ENCODE data around the gene RSPO1. TPM values are rescaled to one million over a fixed set of nuclear protein-coding genes. Genes with fewer than 3 reads are reported as not detected.

The RSPO1 gene
- total and polyA plus RNA-seq, 2 of the 4 experiments (the other 2 are of a cell fraction): not detected

DNA sequence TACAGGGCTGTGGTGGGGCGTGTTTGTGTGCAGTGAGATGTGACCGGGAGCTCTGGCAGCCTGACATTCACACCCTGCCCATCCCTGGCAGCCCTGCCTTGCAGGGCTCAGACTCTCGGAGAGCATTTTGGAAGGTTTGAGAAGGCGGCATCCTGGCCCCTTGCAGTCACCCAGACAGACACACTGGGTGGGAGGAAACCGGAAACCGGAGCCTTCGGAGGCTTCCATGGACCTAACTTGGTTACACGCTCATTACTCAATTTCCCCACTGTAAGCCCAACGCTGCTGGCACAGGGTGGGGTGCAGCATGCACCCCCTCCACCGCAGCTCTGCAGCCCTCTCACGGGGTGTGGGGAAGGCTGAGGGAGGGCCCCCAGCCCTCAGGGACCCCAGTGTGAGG, 22.2 kb upstream of the RSPO1 start:
- H3K18ac ChIP-seq (ENCODE audit: low read depth, low read length): no peak overlapping the region
- no peaks in the 10 kb centered on the region for H3K9me1 ChIP-seq (ENCODE audit: insufficient read depth, low read length)
- ATAC-seq (ENCODE audit: low read depth) (no peak), DNase-seq (no peak)
- no peaks in the 10 kb centered on the region for H4K20me1 ChIP-seq (ENCODE audit: insufficient read depth, low read length)
- no peak overlapping the region for H2AK9ac ChIP-seq (replicated peaks; ENCODE audit: low read depth, low read length, poor library complexity)
- intact Hi-C loops (cut with micrococcal nuclease) (no loop called here), in situ Hi-C loops (cut with MboI; ENCODE audit: low sequenced_read_pairs) (no loop called here), dilution Hi-C loops (cut with HindIII; ENCODE audit: low sequenced_read_pairs, unreplicated experiment) (no loop called here)
- no peak overlapping the region for H2AFZ ChIP-seq (replicated peaks; ENCODE audit: low read length, poor library complexity)
- H2AK5ac ChIP-seq (ENCODE audit: low read depth, low read length): no peak overlapping the region
- no peaks in the 10 kb centered on the region for H3K9me3 ChIP-seq (ENCODE audit: control insufficient read depth, insufficient read depth, low read length)
- H3K56ac ChIP-seq (ENCODE audit: extremely low read depth, insufficient read depth, low read length): no peak overlapping the region
- WGBS, 2 experiments (ENCODE audit: extremely low coverage in 2 of 2, insufficient read length in 1 of 2): 40% methylated on average over 1 of the region's 11 CpGs; no CpG with 5 or more reads in 1 of the 2 experiments
- TF ChIP-seq FOS (IDR thresholded peaks at IDR 0.05; ENCODE audit: low read depth, low read length) (no peak), MAZ (IDR thresholded peaks at IDR 0.05; ENCODE audit: borderline replicate concordance, low read depth, low read length) (no peak), CEBPB (IDR thresholded peaks at IDR 0.05; ENCODE audit: low read depth, low read length) (no peak), SMC3 (IDR thresholded peaks at IDR 0.05; ENCODE audit: low read depth, low read length) (no peak), RAD21 (IDR thresholded peaks at IDR 0.05; ENCODE audit: low read length) (no peak), MXI1 (IDR thresholded peaks at IDR 0.05; ENCODE audit: borderline replicate concordance, low read depth, low read length) (no peak), POLR2A (IDR thresholded peaks at IDR 0.05; ENCODE audit: low read depth, low read length) (no peak), RFX5 (IDR thresholded peaks at IDR 0.05; ENCODE audit: low read depth, low read length) (no peak)
- TF ChIP-seq, protein P1, sequence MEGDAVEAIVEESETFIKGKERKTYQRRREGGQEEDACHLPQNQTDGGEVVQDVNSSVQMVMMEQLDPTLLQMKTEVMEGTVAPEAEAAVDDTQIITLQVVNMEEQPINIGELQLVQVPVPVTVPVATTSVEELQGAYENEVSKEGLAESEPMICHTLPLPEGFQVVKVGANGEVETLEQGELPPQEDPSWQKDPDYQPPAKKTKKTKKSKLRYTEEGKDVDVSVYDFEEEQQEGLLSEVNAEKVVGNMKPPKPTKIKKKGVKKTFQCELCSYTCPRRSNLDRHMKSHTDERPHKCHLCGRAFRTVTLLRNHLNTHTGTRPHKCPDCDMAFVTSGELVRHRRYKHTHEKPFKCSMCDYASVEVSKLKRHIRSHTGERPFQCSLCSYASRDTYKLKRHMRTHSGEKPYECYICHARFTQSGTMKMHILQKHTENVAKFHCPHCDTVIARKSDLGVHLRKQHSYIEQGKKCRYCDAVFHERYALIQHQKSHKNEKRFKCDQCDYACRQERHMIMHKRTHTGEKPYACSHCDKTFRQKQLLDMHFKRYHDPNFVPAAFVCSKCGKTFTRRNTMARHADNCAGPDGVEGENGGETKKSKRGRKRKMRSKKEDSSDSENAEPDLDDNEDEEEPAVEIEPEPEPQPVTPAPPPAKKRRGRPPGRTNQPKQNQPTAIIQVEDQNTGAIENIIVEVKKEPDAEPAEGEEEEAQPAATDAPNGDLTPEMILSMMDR (conservative IDR thresholded peaks at IDR 0.05; ENCODE audit: low read depth, low read length): no peak
- H3K27me3 ChIP-seq (ENCODE audit: control insufficient read depth, insufficient read depth, low read length): peaks cover 29% of the 10 kb centered on the region
- no peak overlapping the region for H3K4me2 ChIP-seq (ENCODE audit: low read depth, low read length)
- no peak overlapping the region for H4K8ac ChIP-seq (ENCODE audit: low read depth in 2 of 2, low read length in 2 of 2)
- H2BK15ac ChIP-seq (ENCODE audit: low read depth, low read length): no peak overlapping the region
- CTCF ChIA-PET: no interaction called here
- no peak overlapping the region for H3K4me3 ChIP-seq (ENCODE audit: insufficient read depth, low read depth, low read length)
- H4K5ac ChIP-seq (ENCODE audit: low read depth, low read length): no peak overlapping the region
- H3K23ac ChIP-seq (ENCODE audit: low read depth, low read length): no peak overlapping the region
- H3K9ac ChIP-seq (ENCODE audit: low read depth, low read length): no peak overlapping the region
- no peak overlapping the region for H2BK20ac ChIP-seq (ENCODE audit: low read depth, low read length)
- no TSS peak for BruUV-seq (replicated peaks)
- no peaks in the 10 kb centered on the region for H3K36me3 ChIP-seq (ENCODE audit: control insufficient read depth, insufficient read depth, low read length)
- no peak overlapping the region for H3K4ac ChIP-seq (ENCODE audit: low read depth, low read length)
- H2BK5ac ChIP-seq (ENCODE audit: low read depth, low read length, poor library complexity, severe bottlenecking): no peak overlapping the region
- no peaks in the 10 kb centered on the region for H3K79me1 ChIP-seq (ENCODE audit: low read depth in 1 of 2, low read length in 2 of 2)
- H2BK120ac ChIP-seq (ENCODE audit: low read depth, low read length): no peak overlapping the region
- no peak overlapping the region for H3K27ac ChIP-seq (ENCODE audit: insufficient read depth, low read length)
- no peak overlapping the region for H3K14ac ChIP-seq (replicated peaks; ENCODE audit: low read depth, low read length)
- POLR2A ChIA-PET (ENCODE audit: unreplicated experiment): no interaction called here
- H4K91ac ChIP-seq (ENCODE audit: insufficient read depth, low read depth, low read length): no peak overlapping the region
- H3K4me1 ChIP-seq (ENCODE audit: control insufficient read depth, insufficient read depth, low read length): no peaks in the 10 kb centered on the region

All from IMR-90 (cell line).